ENCODE data around the gene DDI2.

DNA sequence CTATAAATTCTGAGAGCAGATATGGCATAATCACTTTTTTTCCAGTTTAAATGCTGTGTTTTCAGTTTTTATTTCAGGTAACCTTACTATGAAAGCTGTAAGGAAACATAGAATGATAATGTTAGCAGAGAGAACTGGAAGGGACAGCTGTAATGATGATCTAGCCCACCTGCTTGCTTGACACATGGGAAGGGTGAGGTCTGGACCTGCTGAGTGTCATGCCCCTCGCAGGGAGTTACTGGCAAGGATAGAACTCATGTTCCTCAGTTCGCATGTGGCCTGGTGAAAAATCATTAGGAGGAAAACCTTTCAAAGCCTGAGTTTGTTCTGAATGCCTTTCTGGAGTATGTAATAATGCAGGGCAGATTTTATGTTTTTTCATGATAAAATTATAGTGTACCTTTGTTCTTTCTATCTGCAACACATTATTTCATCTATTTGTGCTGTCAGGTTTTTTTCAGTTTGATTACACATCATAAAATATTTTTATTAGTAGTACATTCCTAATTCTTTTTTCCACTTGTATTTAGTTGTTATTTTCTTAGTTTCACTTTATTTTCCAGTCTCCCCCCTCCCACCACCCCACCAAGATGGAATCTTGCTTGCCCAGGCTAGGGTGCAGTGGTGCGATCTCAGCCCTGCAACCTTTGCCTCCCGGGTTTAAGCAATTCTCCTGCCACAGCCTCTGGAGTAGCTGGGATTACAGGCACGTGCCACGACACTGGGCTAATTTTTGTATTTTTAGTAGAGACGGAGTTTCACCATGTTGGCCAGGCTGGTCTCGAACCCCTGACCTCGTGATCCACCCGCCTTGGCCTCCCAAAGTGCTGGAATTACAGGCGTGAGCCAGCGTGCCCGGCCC lies 8.0 kb downstream of the DDI2 start:
- TF ChIP-seq, protein P1, sequence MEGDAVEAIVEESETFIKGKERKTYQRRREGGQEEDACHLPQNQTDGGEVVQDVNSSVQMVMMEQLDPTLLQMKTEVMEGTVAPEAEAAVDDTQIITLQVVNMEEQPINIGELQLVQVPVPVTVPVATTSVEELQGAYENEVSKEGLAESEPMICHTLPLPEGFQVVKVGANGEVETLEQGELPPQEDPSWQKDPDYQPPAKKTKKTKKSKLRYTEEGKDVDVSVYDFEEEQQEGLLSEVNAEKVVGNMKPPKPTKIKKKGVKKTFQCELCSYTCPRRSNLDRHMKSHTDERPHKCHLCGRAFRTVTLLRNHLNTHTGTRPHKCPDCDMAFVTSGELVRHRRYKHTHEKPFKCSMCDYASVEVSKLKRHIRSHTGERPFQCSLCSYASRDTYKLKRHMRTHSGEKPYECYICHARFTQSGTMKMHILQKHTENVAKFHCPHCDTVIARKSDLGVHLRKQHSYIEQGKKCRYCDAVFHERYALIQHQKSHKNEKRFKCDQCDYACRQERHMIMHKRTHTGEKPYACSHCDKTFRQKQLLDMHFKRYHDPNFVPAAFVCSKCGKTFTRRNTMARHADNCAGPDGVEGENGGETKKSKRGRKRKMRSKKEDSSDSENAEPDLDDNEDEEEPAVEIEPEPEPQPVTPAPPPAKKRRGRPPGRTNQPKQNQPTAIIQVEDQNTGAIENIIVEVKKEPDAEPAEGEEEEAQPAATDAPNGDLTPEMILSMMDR (conservative IDR thresholded peaks at IDR 0.05; ENCODE audit: low read length), result no peak
- no peak for TF ChIP-seq EZH2phosphoT487 (IDR thresholded peaks at IDR 0.05; ENCODE audit: borderline replicate concordance)

Data from Loucy (cell line).